NCI-H2196 treated with DMSO at 0.1 percent for 48 hours (cell line): ENCODE results near the gene PAK5.
"Not testable (repeated sequence)": the region's sequence is repeated elsewhere in the genome, so short reads cannot be mapped to it uniquely, and the experiment has no call there.

ENCODE experiments used
- DNase-seq: peaks from one replicate; lab custom pipeline; 2025; ENCODE audit not compliant: unreplicated experiment; lab: John Stamatoyannopoulos, UW

Gene PAK5

GRCh38 chr20:9686455-9686854 is 152.4 kb downstream of the PAK5 start:
- no peak for DNase-seq

GRCh38 chr20:9686001-9686400 is 152.9 kb downstream of the PAK5 start:
- no peak for DNase-seq

GRCh38 chr20:9685011-9685410 is 153.9 kb downstream of the PAK5 start:
- no peak for DNase-seq

GRCh38 chr20:9677100-9677623 is 161.7 kb downstream of the PAK5 start:
- DNase-seq: no peak

- DNase-seq: no peak
Observed at GRCh38 chr20:9672981-9673380, 165.9 kb downstream of the PAK5 start.

GRCh38 chr20:9672027-9672426 is 166.8 kb downstream of the PAK5 start:
- DNase-seq: no peak

- DNase-seq: no peak
Observed at GRCh38 chr20:9668381-9668780, 170.5 kb downstream of the PAK5 start.

GRCh38 chr20:9663423-9663822 is 175.5 kb downstream of the PAK5 start:
- no peak for DNase-seq

- no peak for DNase-seq
Observed at GRCh38 chr20:9660236-9660868, 178.5 kb downstream of the PAK5 start.

GRCh38 chr20:9647741-9648140 is 191.1 kb downstream of the PAK5 start:
- no peak for DNase-seq

GRCh38 chr20:9646375-9646774 is 192.5 kb downstream of the PAK5 start:
- no peak for DNase-seq

- DNase-seq: no peak
Observed at GRCh38 chr20:9642882-9643281, 196.0 kb downstream of the PAK5 start.

GRCh38 chr20:9641499-9642000 is 197.3 kb downstream of the PAK5 start:
- DNase-seq: not testable (repeated sequence)

GRCh38 chr20:9637889-9638288 is 201.0 kb downstream of the PAK5 start:
- no peak for DNase-seq

GRCh38 chr20:9635750-9636149 is 203.1 kb downstream of the PAK5 start:
- DNase-seq: no peak

GRCh38 chr20:9634327-9634726 is 204.5 kb downstream of the PAK5 start:
- no peak for DNase-seq

- no peak for DNase-seq
Observed at GRCh38 chr20:9632991-9633390, 205.9 kb downstream of the PAK5 start.

- DNase-seq: no peak
Observed at GRCh38 chr20:9632265-9632664, 206.6 kb downstream of the PAK5 start.

GRCh38 chr20:9630554-9630953 is 208.3 kb downstream of the PAK5 start:
- DNase-seq: no peak

GRCh38 chr20:9629831-9630230 is 209.0 kb downstream of the PAK5 start:
- no peak for DNase-seq

GRCh38 chr20:9628589-9628988 is 210.3 kb downstream of the PAK5 start:
- DNase-seq: no peak

- no peak for DNase-seq
Observed at GRCh38 chr20:9628141-9628540, 210.7 kb downstream of the PAK5 start.

GRCh38 chr20:9627219-9627618 is 211.7 kb downstream of the PAK5 start:
- no peak for DNase-seq
